H9 (cell line): Measurements from ENCODE around the gene TMC1. TPM values are rescaled to one million over a fixed set of nuclear protein-coding genes. Genes with fewer than 3 reads are reported as not detected.

Experiments
- DNase-seq: peaks from one replicate; pipeline ENCODE4 v3.0.0-alpha.2; 2017
- H2AFZ ChIP-seq: one replicate; pipeline ENCODE4 v1.6.1; 2013; ENCODE audit warnings: mild to moderate bottlenecking, low read length, control low read depth, moderate library complexity
- H2AK5ac ChIP-seq: 2 replicates; pipeline ENCODE4 v1.6.1; 2013; ENCODE audit warnings: low read length, control low read depth, mixed read lengths; ENCODE audit not compliant: insufficient read length
- H2BK120ac ChIP-seq: one replicate; pipeline ENCODE4 v1.6.1; 2013; ENCODE audit warnings: low read depth, mild to moderate bottlenecking, low read length, control low read depth, inconsistent platforms; ENCODE audit not compliant: poor library complexity, severe bottlenecking
- H2BK12ac ChIP-seq: 2 replicates; pipeline ENCODE4 v1.6.1; 2013; ENCODE audit warnings: low read length, control low read depth, mixed read lengths, low read depth; ENCODE audit not compliant: insufficient read length
- H2BK15ac ChIP-seq: 2 replicates; pipeline ENCODE4 v1.6.1; 2013; ENCODE audit warnings: low read depth, low read length, control low read depth
- H2BK20ac ChIP-seq: one replicate; pipeline ENCODE4 v1.6.1; 2013; ENCODE audit warnings: low read depth, mild to moderate bottlenecking, low read length, control low read depth, inconsistent platforms; ENCODE audit not compliant: poor library complexity, severe bottlenecking
- H2BK5ac ChIP-seq: 2 replicates; pipeline ENCODE4 v1.6.1; 2013; ENCODE audit warnings: low read length, control low read depth, mixed read lengths; ENCODE audit not compliant: insufficient read length
- H3K14ac ChIP-seq: 2 replicates; pipeline ENCODE4 v1.6.1; 2013; ENCODE audit warnings: low read length, control low read depth; ENCODE audit not compliant: insufficient read depth
- H3K18ac ChIP-seq: 2 replicates; pipeline ENCODE4 v1.6.1; 2013; ENCODE audit warnings: low read depth, mild to moderate bottlenecking, mixed read lengths, low read length, control low read depth; ENCODE audit not compliant: insufficient read length
- H3K23ac ChIP-seq: 2 replicates; pipeline ENCODE4 v1.6.1; 2013; ENCODE audit warnings: low read length, control low read depth, mixed read lengths, low read depth; ENCODE audit not compliant: insufficient read length
- H3K23me2 ChIP-seq: 2 replicates; pipeline ENCODE4 v1.6.1; 2013; ENCODE audit warnings: low read depth, mild to moderate bottlenecking, mixed read lengths, low read length, control low read depth; ENCODE audit not compliant: insufficient read length, poor library complexity, severe bottlenecking
- H3K27ac ChIP-seq: 2 replicates; pipeline ENCODE4 v1.5.1; 2013; ENCODE audit warnings: low read length, control low read depth, mixed read lengths, low read depth; ENCODE audit not compliant: insufficient read length
- H3K27me3 ChIP-seq: 2 replicates; pipeline ENCODE4 v1.6.1; 2013; ENCODE audit warnings: low read length, control low read depth, inconsistent platforms; ENCODE audit not compliant: insufficient read depth
- H3K4ac ChIP-seq: 2 replicates; pipeline ENCODE4 v1.6.1; 2013; ENCODE audit warnings: low read depth, mild to moderate bottlenecking, control low read depth, inconsistent platforms, low read length, moderate library complexity
- H3K4me1 ChIP-seq: 2 replicates; pipeline ENCODE4 v1.6.1; 2013; ENCODE audit warnings: low read length, control low read depth, inconsistent platforms; ENCODE audit not compliant: insufficient read depth
- H3K4me2 ChIP-seq: 2 replicates; pipeline ENCODE4 v1.6.1; 2013; ENCODE audit warnings: low read length, control low read depth, mixed read lengths; ENCODE audit not compliant: insufficient read length, insufficient read depth
- H3K56ac ChIP-seq: 2 replicates; pipeline ENCODE4 v1.6.1; 2013; ENCODE audit warnings: low read depth, mild to moderate bottlenecking, mixed read lengths, low read length, control low read depth; ENCODE audit not compliant: insufficient read length
- H3K79me1 ChIP-seq: 2 replicates; pipeline ENCODE4 v1.6.1; 2013; ENCODE audit warnings: low read depth, mild to moderate bottlenecking, moderate library complexity, low read length, control low read depth, inconsistent platforms; ENCODE audit not compliant: insufficient read depth, poor library complexity, severe bottlenecking
- H3K79me2 ChIP-seq: 2 replicates; pipeline ENCODE4 v1.6.1; 2013; ENCODE audit warnings: low read length, control low read depth, inconsistent platforms; ENCODE audit not compliant: insufficient read depth
- H3K9ac ChIP-seq: 2 replicates; pipeline ENCODE4 v1.6.1; 2013; ENCODE audit warnings: low read length, control low read depth, mixed read lengths; ENCODE audit not compliant: insufficient read length; ENCODE audit errors: extremely low read depth
- H3K9me3 ChIP-seq: one replicate; pipeline ENCODE4 v1.6.1; 2013; ENCODE audit warnings: low read depth, low read length, inconsistent platforms; ENCODE audit not compliant: control insufficient read depth
- H3T11ph ChIP-seq: one replicate; pipeline ENCODE4 v1.6.1; 2013; ENCODE audit warnings: mild to moderate bottlenecking, low read length, control low read depth, inconsistent platforms
- H4K20me1 ChIP-seq: one replicate; pipeline ENCODE4 v1.6.1; 2013; ENCODE audit not compliant: control insufficient read depth, insufficient read length, insufficient read depth
- H4K5ac ChIP-seq: 2 replicates; pipeline ENCODE4 v1.6.1; 2013; ENCODE audit warnings: low read depth, mild to moderate bottlenecking, mixed read lengths, low read length, control low read depth; ENCODE audit not compliant: insufficient read length
- H4K8ac ChIP-seq: replicated peaks from 2 replicates; pipeline ENCODE4 v1.6.1; 2013; ENCODE audit warnings: low read length, control low read depth, mixed read lengths, low read depth; ENCODE audit not compliant: insufficient read length
- H4K91ac ChIP-seq: 2 replicates; pipeline ENCODE4 v1.6.1; 2013; ENCODE audit warnings: low read depth, mild to moderate bottlenecking, moderate library complexity, mixed read lengths, low read length, control low read depth; ENCODE audit not compliant: insufficient read length
- H3K27ac Mint-ChIP-seq, 3 experiments: 2 replicates in 2 of 3; 3 replicates in 1 of 3; pipeline ENCODE4 v1.8.0; 2020 to 2021; ENCODE audit warnings: mixed read lengths in 3 of 3, mild to moderate bottlenecking in 1 of 3, moderate library complexity in 1 of 3
- H3K27me3 Mint-ChIP-seq: 2 replicates; pipeline ENCODE4 v1.8.0; 2021; ENCODE audit warnings: low read depth, mild to moderate bottlenecking, moderate library complexity, mixed read lengths
- H3K36me3 Mint-ChIP-seq, 3 experiments: 2 replicates in 2 of 3; 3 replicates in 1 of 3; pipeline ENCODE4 v1.8.0; 2020 to 2021; ENCODE audit warnings: low read depth in 3 of 3, mixed read lengths in 3 of 3; ENCODE audit not compliant: insufficient read depth in 1 of 3
- H3K4me1 Mint-ChIP-seq, 2 experiments: 2 replicates each; pipeline ENCODE4 v1.8.0; 2020; ENCODE audit warnings: mixed read lengths in 2 of 2
- H3K4me3 Mint-ChIP-seq, 2 experiments: 2 replicates in 1 of 2; 3 replicates in 1 of 2; pipeline ENCODE4 v1.8.0; 2020 to 2021; ENCODE audit warnings: mild to moderate bottlenecking in 2 of 2, mixed read lengths in 2 of 2, moderate library complexity in 1 of 2
- H3K9me3 Mint-ChIP-seq, 2 experiments: 2 replicates in 1 of 2; 3 replicates in 1 of 2; pipeline ENCODE4 v1.8.0; 2020; ENCODE audit warnings: mild to moderate bottlenecking in 2 of 2, mixed read lengths in 2 of 2, moderate library complexity in 1 of 2
- WGBS: extraction: QIAGEN DNeasy Blood & Tissue Kit; methylation state at CpG from one replicate; pipeline ENCODE4 v1.1.7; 2013; ENCODE audit warnings: missing lambda C conversion rate, low lambda C conversion rate, mixed read lengths; ENCODE audit not compliant: insufficient read length; ENCODE audit errors: extremely low coverage; 5-methylcytosine and 5-hydroxymethylcytosine counted together
- total RNA-seq: library from RNA; stranded (reverse); gene quantifications from 2 replicates; pipeline ENCODE4 v1.2.1, GENCODE V29; 2021
- TF ChIP-seq, protein P1 (sequence below): fragments of 200-600 bp; sonication (generic); conservative IDR thresholded peaks from 3 replicates; pipeline ENCODE4 v1.8.0; 2021; ENCODE audit warnings: antibody characterized with exemption, mild to moderate bottlenecking

TMC1 gene
- total RNA-seq, 1 experiment from 2014 or later = 2.4 TPM

DNA sequence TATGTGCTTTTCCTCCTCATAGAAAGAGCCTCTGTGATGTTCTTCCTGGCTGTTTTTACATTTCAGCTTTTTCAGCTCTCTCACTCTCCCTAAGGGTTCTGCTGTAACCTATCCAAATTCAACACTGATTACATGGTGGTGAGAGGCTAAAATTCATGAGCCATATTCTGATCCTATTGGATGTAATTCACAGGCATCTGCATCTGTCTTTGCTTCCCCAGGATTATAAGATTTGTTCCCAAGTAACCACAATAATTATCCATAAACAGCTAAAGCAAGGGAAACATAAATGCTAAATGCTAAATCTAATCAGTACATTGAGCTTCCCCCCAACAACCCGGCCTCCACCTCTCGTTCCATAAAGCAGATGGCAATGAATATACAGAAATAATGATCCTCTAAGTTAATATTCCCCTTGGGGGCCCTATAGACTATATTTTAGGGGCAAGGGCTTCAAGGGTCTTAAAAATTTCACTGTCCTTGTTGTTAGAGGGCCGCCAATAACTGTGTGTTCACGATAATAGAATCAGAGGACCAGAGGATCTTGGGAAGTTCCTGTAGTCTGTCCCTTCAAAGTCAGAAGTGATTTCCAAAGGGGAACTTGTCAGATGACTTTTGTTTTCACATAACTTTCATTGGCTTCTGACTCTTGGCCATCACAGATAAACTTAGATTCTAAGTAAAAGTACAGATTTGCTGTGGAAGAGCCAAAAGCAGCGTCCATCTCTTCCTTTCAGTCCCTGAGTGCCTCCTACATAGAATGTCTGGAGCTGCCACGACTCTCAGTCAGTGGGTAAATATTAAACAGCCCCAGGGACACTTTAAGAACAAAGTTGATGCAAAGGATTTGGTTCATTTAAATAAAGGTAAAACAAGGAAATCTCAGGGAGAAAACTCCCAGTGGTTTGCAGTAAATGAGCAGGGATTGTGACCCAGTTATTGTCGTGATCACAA lies 305.9 kb downstream of the TMC1 start:
- Histone ChIP-seq H3K23ac (no peak overlapping the region), H3K4ac (no peak overlapping the region), H3K56ac (no peak overlapping the region), H4K91ac (no peak overlapping the region), H3K9ac (no peak overlapping the region), H2BK5ac (no peak overlapping the region), H3K4me1 (no peaks in the 10 kb centered on the region; the same call in 1 of the 2 replicates), H3K14ac (no peak overlapping the region), H3K27me3 (no peaks in the 10 kb centered on the region), H2BK15ac (no peak overlapping the region), H3K79me1 (no peaks in the 10 kb centered on the region), H3K4me2 (no peak overlapping the region), H2AK5ac (no peak overlapping the region), H4K5ac (no peak overlapping the region), H4K8ac (no peak overlapping the region), H2AFZ (no peak overlapping the region), H2BK20ac (no peak overlapping the region), H4K20me1 (no peaks in the 10 kb centered on the region), H2BK12ac (no peak overlapping the region), H3T11ph (no peak overlapping the region), H3K27ac (no peak overlapping the region), H3K79me2 (no peaks in the 10 kb centered on the region), H3K9me3 (no peaks in the 10 kb centered on the region), H3K23me2 (no peaks in the 10 kb centered on the region), H2BK120ac (no peak overlapping the region), H3K18ac (no peak overlapping the region)
- no peak overlapping the region for H3K27ac Mint-ChIP-seq
- H3K4me3 Mint-ChIP-seq = no peak overlapping the region
- H3K4me1 Mint-ChIP-seq = peaks cover 11 to 12% of the 10 kb centered on the region in 2 experiments
- no peaks in the 10 kb centered on the region for H3K36me3 Mint-ChIP-seq
- no CpG with 5 or more reads among the region's 7 CpGs for WGBS
- DNase-seq = no peak
- H3K27me3 Mint-ChIP-seq = no peaks in the 10 kb centered on the region
- H3K9me3 Mint-ChIP-seq = no peaks in the 10 kb centered on the region; a peak in 1 of 5 replicates
- TF ChIP-seq, protein P1, sequence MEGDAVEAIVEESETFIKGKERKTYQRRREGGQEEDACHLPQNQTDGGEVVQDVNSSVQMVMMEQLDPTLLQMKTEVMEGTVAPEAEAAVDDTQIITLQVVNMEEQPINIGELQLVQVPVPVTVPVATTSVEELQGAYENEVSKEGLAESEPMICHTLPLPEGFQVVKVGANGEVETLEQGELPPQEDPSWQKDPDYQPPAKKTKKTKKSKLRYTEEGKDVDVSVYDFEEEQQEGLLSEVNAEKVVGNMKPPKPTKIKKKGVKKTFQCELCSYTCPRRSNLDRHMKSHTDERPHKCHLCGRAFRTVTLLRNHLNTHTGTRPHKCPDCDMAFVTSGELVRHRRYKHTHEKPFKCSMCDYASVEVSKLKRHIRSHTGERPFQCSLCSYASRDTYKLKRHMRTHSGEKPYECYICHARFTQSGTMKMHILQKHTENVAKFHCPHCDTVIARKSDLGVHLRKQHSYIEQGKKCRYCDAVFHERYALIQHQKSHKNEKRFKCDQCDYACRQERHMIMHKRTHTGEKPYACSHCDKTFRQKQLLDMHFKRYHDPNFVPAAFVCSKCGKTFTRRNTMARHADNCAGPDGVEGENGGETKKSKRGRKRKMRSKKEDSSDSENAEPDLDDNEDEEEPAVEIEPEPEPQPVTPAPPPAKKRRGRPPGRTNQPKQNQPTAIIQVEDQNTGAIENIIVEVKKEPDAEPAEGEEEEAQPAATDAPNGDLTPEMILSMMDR = no peak
